ENCODE measurements around the gene NRXN3. TPM values are rescaled to one million over a fixed set of nuclear protein-coding genes. Genes with fewer than 3 reads are reported as not detected.

NRXN3 gene
- total and polyA plus RNA-seq, 2 donors (not counting 1 experiment from before 2014, with no cell fraction given): not detected

GRCh38 chr14:79581912-79582576, 1411.9 kb downstream of the NRXN3 start:
- no peaks in the 10 kb centered on the region for H3K27me3 ChIP-seq (replicated peaks in 1 of 4; ENCODE audit: control extremely low read depth in 1 of 4, control insufficient read depth in 3 of 4, insufficient read depth in 4 of 4, low read length in 3 of 4)
- Mint-ChIP-seq H3K27ac (no peak overlapping the region), H3K27me3 (no peaks in the 10 kb centered on the region), H3K4me1 (no peaks in the 10 kb centered on the region), H3K9me3 (ENCODE audit: insufficient read depth) (peaks cover 4% of the 10 kb centered on the region), H3K4me3 (no peak overlapping the region)
- ATAC-seq (ENCODE audit: low read depth): no peak
- POLR2A ChIA-PET: no interaction called here
- no peak overlapping the region for H2AFZ ChIP-seq (ENCODE audit: insufficient read depth, low read depth, low read length, poor library complexity, severe bottlenecking)
- TF ChIP-seq CTCF (IDR thresholded peaks at IDR 0.05) (no peak), EZH2 (IDR thresholded peaks at IDR 0.05; ENCODE audit: borderline replicate concordance, insufficient read depth, low read depth, low read length, poor library complexity, severe bottlenecking) (no peak)
- no peak overlapping the region for H3K4me3 ChIP-seq (ENCODE audit: control extremely low read depth in 1 of 5, extremely low read depth in 1 of 5, insufficient read depth in 1 of 5, low read depth in 2 of 5, low read length in 4 of 5)
- H3K79me2 ChIP-seq (ENCODE audit: control insufficient read depth, insufficient read depth, low read length): no peaks in the 10 kb centered on the region
- no peak for DNase-seq
- no peak overlapping the region for H3K4me2 ChIP-seq (replicated peaks; ENCODE audit: low read depth, low read length, poor library complexity, severe bottlenecking)
- intact Hi-C loops (cut with micrococcal nuclease): no loop called here
- no peaks in the 10 kb centered on the region for H4K20me1 ChIP-seq (ENCODE audit: control insufficient read depth, insufficient read depth, low read length, poor library complexity, severe bottlenecking)
- no peak overlapping the region for H3K9ac ChIP-seq (ENCODE audit: low read length)
- no peaks in the 10 kb centered on the region for H3K4me1 ChIP-seq (ENCODE audit: control insufficient read depth in 2 of 2, insufficient read depth in 2 of 2, low read length in 2 of 2)
- CTCF ChIA-PET: no interaction called here
- no peak overlapping the region for H3K27ac ChIP-seq (ENCODE audit: low read length in 2 of 2)
- no peaks in the 10 kb centered on the region for H3K36me3 ChIP-seq (replicated peaks in 1 of 2; ENCODE audit: control extremely low read depth in 1 of 2, control insufficient read depth in 1 of 2, extremely low read depth in 1 of 2, insufficient read depth in 2 of 2, low read length in 1 of 2)
- H3K9me3 ChIP-seq (ENCODE audit: control extremely low read depth in 1 of 3, control insufficient read depth in 2 of 3, insufficient read depth in 1 of 3, low read length in 2 of 3): peaks cover 0 to 1% (median 0%) of the 10 kb centered on the region in 3 donors
- WGBS (ENCODE audit: insufficient coverage): 40% methylated on average over 1 of the region's 4 CpGs

- Mint-ChIP-seq H3K4me1 (no peaks in the 10 kb centered on the region), H3K9me3 (ENCODE audit: insufficient read depth) (peaks cover 4% of the 10 kb centered on the region), H3K4me3 (no peak overlapping the region), H3K27me3 (no peaks in the 10 kb centered on the region), H3K27ac (no peak overlapping the region)
- intact Hi-C loops (cut with micrococcal nuclease): no loop called here
- no peak overlapping the region for H2AFZ ChIP-seq (ENCODE audit: insufficient read depth, low read depth, low read length, poor library complexity, severe bottlenecking)
- no peaks in the 10 kb centered on the region for H4K20me1 ChIP-seq (ENCODE audit: control insufficient read depth, insufficient read depth, low read length, poor library complexity, severe bottlenecking)
- no peak for DNase-seq
- no peak overlapping the region for H3K4me3 ChIP-seq (ENCODE audit: control extremely low read depth in 1 of 5, extremely low read depth in 1 of 5, insufficient read depth in 1 of 5, low read depth in 2 of 5, low read length in 4 of 5)
- no peak for TF ChIP-seq EZH2 (IDR thresholded peaks at IDR 0.05; ENCODE audit: borderline replicate concordance, insufficient read depth, low read depth, low read length, poor library complexity, severe bottlenecking)
- TF ChIP-seq CTCF (IDR thresholded peaks at IDR 0.05): no peak
- H3K4me1 ChIP-seq (ENCODE audit: control insufficient read depth in 2 of 2, insufficient read depth in 2 of 2, low read length in 2 of 2): no peaks in the 10 kb centered on the region
- ChIA-PET CTCF (no interaction called here), POLR2A (no interaction called here)
- H3K27ac ChIP-seq (ENCODE audit: low read length in 2 of 2): no peak overlapping the region
- H3K4me2 ChIP-seq (replicated peaks; ENCODE audit: low read depth, low read length, poor library complexity, severe bottlenecking): no peak overlapping the region
- no peaks in the 10 kb centered on the region for H3K9me3 ChIP-seq (ENCODE audit: control extremely low read depth in 1 of 3, control insufficient read depth in 2 of 3, insufficient read depth in 1 of 3, low read length in 2 of 3)
- no peaks in the 10 kb centered on the region for H3K27me3 ChIP-seq (replicated peaks in 1 of 4; ENCODE audit: control extremely low read depth in 1 of 4, control insufficient read depth in 3 of 4, insufficient read depth in 4 of 4, low read length in 3 of 4)
- WGBS (ENCODE audit: insufficient coverage): no CpG with 5 or more reads among the region's 4 CpGs
- H3K79me2 ChIP-seq (ENCODE audit: control insufficient read depth, insufficient read depth, low read length): no peaks in the 10 kb centered on the region
- ATAC-seq (ENCODE audit: low read depth): no peak
- no peak overlapping the region for H3K9ac ChIP-seq (ENCODE audit: low read length)
- no peaks in the 10 kb centered on the region for H3K36me3 ChIP-seq (replicated peaks in 1 of 2; ENCODE audit: control extremely low read depth in 1 of 2, control insufficient read depth in 1 of 2, extremely low read depth in 1 of 2, insufficient read depth in 2 of 2, low read length in 1 of 2)
Measured at GRCh38 chr14:79583738-79584408, 1413.7 kb downstream of the NRXN3 start.
